Measurements from ENCODE around the gene TESPA1.

Gene TESPA1

GRCh38 chr12:54917001-54917488 lies 67.5 kb downstream of the TESPA1 start:
- no peak for DNase-seq (ENCODE audit: low spot score)
- in situ Hi-C loops (cut with MboI; ENCODE audit: low pct_unique_long_range_greater_than_20kb, low sequenced_read_pairs, unreplicated experiment): no loop called here
- TF ChIP-seq, protein P1, sequence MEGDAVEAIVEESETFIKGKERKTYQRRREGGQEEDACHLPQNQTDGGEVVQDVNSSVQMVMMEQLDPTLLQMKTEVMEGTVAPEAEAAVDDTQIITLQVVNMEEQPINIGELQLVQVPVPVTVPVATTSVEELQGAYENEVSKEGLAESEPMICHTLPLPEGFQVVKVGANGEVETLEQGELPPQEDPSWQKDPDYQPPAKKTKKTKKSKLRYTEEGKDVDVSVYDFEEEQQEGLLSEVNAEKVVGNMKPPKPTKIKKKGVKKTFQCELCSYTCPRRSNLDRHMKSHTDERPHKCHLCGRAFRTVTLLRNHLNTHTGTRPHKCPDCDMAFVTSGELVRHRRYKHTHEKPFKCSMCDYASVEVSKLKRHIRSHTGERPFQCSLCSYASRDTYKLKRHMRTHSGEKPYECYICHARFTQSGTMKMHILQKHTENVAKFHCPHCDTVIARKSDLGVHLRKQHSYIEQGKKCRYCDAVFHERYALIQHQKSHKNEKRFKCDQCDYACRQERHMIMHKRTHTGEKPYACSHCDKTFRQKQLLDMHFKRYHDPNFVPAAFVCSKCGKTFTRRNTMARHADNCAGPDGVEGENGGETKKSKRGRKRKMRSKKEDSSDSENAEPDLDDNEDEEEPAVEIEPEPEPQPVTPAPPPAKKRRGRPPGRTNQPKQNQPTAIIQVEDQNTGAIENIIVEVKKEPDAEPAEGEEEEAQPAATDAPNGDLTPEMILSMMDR (IDR thresholded peaks at IDR 0.05; ENCODE audit: extremely low read depth, insufficient read depth, missing control alignments): no peak

Measured in GM13977 (cell line).